Parathyroid adenoma (tissue), 2 donors: ENCODE measurements around the gene TGM4.

Source experiments
- H2AFZ ChIP-seq: fragments of 300-600 bp; sonication (generic); one replicate; pipeline ENCODE4 v1.7.0; 2017; ENCODE audit warnings: antibody characterized with exemption, mild to moderate bottlenecking
- H3K27ac ChIP-seq: fragments of 300-600 bp; sonication (generic); one replicate; pipeline ENCODE4 v1.7.0; 2017
- H3K27me3 ChIP-seq: fragments of 300-600 bp; sonication (generic); one replicate; pipeline ENCODE4 v1.7.0; 2017; ENCODE audit warnings: low read length; ENCODE audit not compliant: control insufficient read depth, insufficient read depth
- H3K36me3 ChIP-seq: fragments of 300-600 bp; sonication (generic); one replicate; pipeline ENCODE4 v1.7.0; 2017; ENCODE audit warnings: low read length; ENCODE audit not compliant: control insufficient read depth, insufficient read depth
- H3K4me1 ChIP-seq: fragments of 300-600 bp; sonication (generic); one replicate; pipeline ENCODE4 v1.7.0; 2017; ENCODE audit warnings: control low read depth
- H3K4me2 ChIP-seq: fragments of 300-600 bp; sonication (generic); one replicate; pipeline ENCODE4 v1.7.0; 2017; ENCODE audit warnings: low read length
- H3K4me3 ChIP-seq: fragments of 300-600 bp; sonication (generic); one replicate; pipeline ENCODE4 v1.7.0; 2017; ENCODE audit warnings: low read depth, low read length
- H3K79me2 ChIP-seq: fragments of 300-600 bp; sonication (generic); one replicate; pipeline ENCODE4 v1.7.0; 2017; ENCODE audit warnings: control low read depth
- H3K9ac ChIP-seq: fragments of 300-600 bp; sonication (generic); one replicate; pipeline ENCODE4 v1.7.0; 2017; ENCODE audit warnings: mild to moderate bottlenecking
- H3K9me3 ChIP-seq: fragments of 300-600 bp; sonication (generic); one replicate; pipeline ENCODE4 v1.7.0; 2017; ENCODE audit warnings: low read length; ENCODE audit not compliant: control insufficient read depth
- CTCF ChIP-seq: fragments of 300-600 bp; sonication (generic); IDR thresholded peaks from one replicate; pipeline ENCODE4 v1.7.0; 2017; ENCODE audit warnings: antibody characterized with exemption, mild to moderate bottlenecking
- donor health status: primary hyperparathyroidism.

Gene TGM4

GRCh38 chr3:44874308-44874707 lies at the start of gene TGM4:
TSS of gene TGM4 (plus strand) at chr3:44874608. CDS start at chr3:44874679, 71 bp downstream.
- TF ChIP-seq CTCF: no peak
- Histone ChIP-seq H3K4me1 (no peaks in the 10 kb centered on the region), H3K4me3 (no peak within 1 kb of the TSS), H3K27ac (no peak within 1 kb of the TSS), H3K79me2 (no peaks in the 10 kb centered on the region), H3K4me2 (no peak within 1 kb of the TSS), H3K27me3 (no peaks in the 10 kb centered on the region), H2AFZ (no peak within 1 kb of the TSS), H3K36me3 (no peaks in the 10 kb centered on the region), H3K9me3 (no peaks in the 10 kb centered on the region), H3K9ac (no peak within 1 kb of the TSS)

- Histone ChIP-seq H3K9me3 (no peaks in the 10 kb centered on the region), H3K36me3 (no peaks in the 10 kb centered on the region), H3K4me1 (no peaks in the 10 kb centered on the region), H3K27me3 (no peaks in the 10 kb centered on the region), H3K4me3 (no peak overlapping the region), H3K4me2 (no peak overlapping the region), H3K9ac (no peak overlapping the region), H2AFZ (no peak overlapping the region), H3K79me2 (no peaks in the 10 kb centered on the region), H3K27ac (no peak overlapping the region)
- TF ChIP-seq CTCF: no peak
Observed at GRCh38 chr3:44825264-44825925, 49.0 kb upstream of the TGM4 start.

- Histone ChIP-seq H2AFZ (no peak overlapping the region), H3K4me1 (peaks cover 4% of the 10 kb centered on the region), H3K9ac (no peak overlapping the region), H3K27ac (no peak overlapping the region), H3K9me3 (no peaks in the 10 kb centered on the region), H3K79me2 (no peaks in the 10 kb centered on the region), H3K36me3 (no peaks in the 10 kb centered on the region), H3K4me3 (no peak overlapping the region), H3K27me3 (no peaks in the 10 kb centered on the region), H3K4me2 (no peak overlapping the region)
- TF ChIP-seq CTCF: no peak
Observed at GRCh38 chr3:44827196-44827595, 47.2 kb upstream of the TGM4 start.

GRCh38 chr3:44831232-44831631 lies 43.2 kb upstream of the TGM4 start:
- H3K27me3 ChIP-seq: no peaks in the 10 kb centered on the region
- H3K4me3 ChIP-seq: no peak overlapping the region
- H3K9me3 ChIP-seq: no peaks in the 10 kb centered on the region
- no peak for TF ChIP-seq CTCF
- no peak overlapping the region for H3K4me2 ChIP-seq
- H2AFZ ChIP-seq: peak overlapping the region; percentile 52
- H3K79me2 ChIP-seq: no peaks in the 10 kb centered on the region
- peaks cover 4% of the 10 kb centered on the region for H3K4me1 ChIP-seq
- no peaks in the 10 kb centered on the region for H3K36me3 ChIP-seq
- H3K27ac ChIP-seq: no peak overlapping the region
- no peak overlapping the region for H3K9ac ChIP-seq

- peaks cover 4% of the 10 kb centered on the region for H3K4me1 ChIP-seq
- H3K27ac ChIP-seq: no peak overlapping the region
- H3K27me3 ChIP-seq: no peaks in the 10 kb centered on the region
- no peaks in the 10 kb centered on the region for H3K79me2 ChIP-seq
- no peak overlapping the region for H3K9ac ChIP-seq
- H3K4me3 ChIP-seq: no peak overlapping the region
- peak overlapping the region; percentile 15 for H2AFZ ChIP-seq
- no peak overlapping the region for H3K4me2 ChIP-seq
- H3K36me3 ChIP-seq: no peaks in the 10 kb centered on the region
- no peak for TF ChIP-seq CTCF
- no peaks in the 10 kb centered on the region for H3K9me3 ChIP-seq
Observed at GRCh38 chr3:44832032-44832431, 42.4 kb upstream of the TGM4 start.
